Testis (tissue), 2 donors: ENCODE results near the gene CCM2L.

Experiments
- POLR2A ChIP-seq: fragments of 450-650 bp; IDR thresholded peaks from one replicate; pipeline ENCODE4 v1.6.1; 2017; ENCODE audit warnings: antibody characterized with exemption, mild to moderate bottlenecking, moderate library complexity
- TF ChIP-seq, protein P1 (sequence below), 3 experiments: fragments of 450-650 bp in 2 of 3; fragments of 200-600 bp in 1 of 3; sonication (generic) in 1 of 3; IDR thresholded peaks; one replicate each; pipeline ENCODE4 v1.5.1; 2016 to 2019; ENCODE audit warnings: antibody characterized with exemption in 3 of 3, mild to moderate bottlenecking in 2 of 3, moderate library complexity in 1 of 3

DNA sequence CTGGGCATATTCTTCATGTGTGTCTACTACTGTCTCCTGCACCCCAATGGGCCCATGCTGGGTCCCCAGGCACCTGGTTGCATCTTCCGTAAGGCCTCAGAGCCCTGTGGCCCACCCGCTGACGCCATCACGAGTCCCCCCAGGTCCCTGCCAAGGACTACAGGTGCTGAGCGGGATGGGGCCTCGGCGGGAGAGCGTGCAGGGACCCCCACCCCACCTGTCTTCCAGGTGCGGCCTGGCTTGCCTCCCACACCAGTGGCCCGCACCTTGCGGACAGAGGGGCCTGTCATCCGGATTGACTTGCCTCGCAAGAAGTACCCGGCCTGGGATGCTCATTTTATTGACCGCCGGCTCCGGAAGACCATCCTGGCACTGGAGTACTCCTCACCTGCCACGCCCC, 13.2 kb upstream of the CCM2L start:
- TF ChIP-seq, protein P1, sequence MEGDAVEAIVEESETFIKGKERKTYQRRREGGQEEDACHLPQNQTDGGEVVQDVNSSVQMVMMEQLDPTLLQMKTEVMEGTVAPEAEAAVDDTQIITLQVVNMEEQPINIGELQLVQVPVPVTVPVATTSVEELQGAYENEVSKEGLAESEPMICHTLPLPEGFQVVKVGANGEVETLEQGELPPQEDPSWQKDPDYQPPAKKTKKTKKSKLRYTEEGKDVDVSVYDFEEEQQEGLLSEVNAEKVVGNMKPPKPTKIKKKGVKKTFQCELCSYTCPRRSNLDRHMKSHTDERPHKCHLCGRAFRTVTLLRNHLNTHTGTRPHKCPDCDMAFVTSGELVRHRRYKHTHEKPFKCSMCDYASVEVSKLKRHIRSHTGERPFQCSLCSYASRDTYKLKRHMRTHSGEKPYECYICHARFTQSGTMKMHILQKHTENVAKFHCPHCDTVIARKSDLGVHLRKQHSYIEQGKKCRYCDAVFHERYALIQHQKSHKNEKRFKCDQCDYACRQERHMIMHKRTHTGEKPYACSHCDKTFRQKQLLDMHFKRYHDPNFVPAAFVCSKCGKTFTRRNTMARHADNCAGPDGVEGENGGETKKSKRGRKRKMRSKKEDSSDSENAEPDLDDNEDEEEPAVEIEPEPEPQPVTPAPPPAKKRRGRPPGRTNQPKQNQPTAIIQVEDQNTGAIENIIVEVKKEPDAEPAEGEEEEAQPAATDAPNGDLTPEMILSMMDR (IDR thresholded peaks at IDR 0.05), result no peak
- TF ChIP-seq POLR2A, result no peak
